Spleen (tissue), 7 donors: ENCODE results near the gene P2RY2.

Experiments used
- CTCF ChIP-seq, 11 experiments: fragments of 200-600 bp in 7 of 11; fragments of 450-650 bp in 4 of 11; sonication (generic) in 4 of 11; IDR thresholded peaks in 8 of 11; conservative IDR thresholded peaks in 3 of 11; 1 replicate in 7 of 11; 2 replicates in 4 of 11; pipeline versions ENCODE4 v1.4.0 to v1.8.0; 2016 to 2021; ENCODE audit warnings: antibody characterized with exemption in 11 of 11, inconsistent platforms in 4 of 11, mild to moderate bottlenecking in 1 of 11
- POLR2A ChIP-seq, 3 donors: fragments of 450-650 bp; IDR thresholded peaks; one replicate each; pipeline ENCODE4 v1.5.1; 2017; ENCODE audit warnings: antibody characterized with exemption in 3 of 3, mild to moderate bottlenecking in 1 of 3
- POLR2AphosphoS5 ChIP-seq, 3 donors: sonication (generic); formaldehyde crosslinking; IDR thresholded peaks; one replicate each; pipeline ENCODE4 v1.5.1; 2017; ENCODE audit warnings: antibody characterized with exemption in 3 of 3
- donor health status: DM: no; HTN: no; CAD: no; lungs with moderate emphysema.
- donor health status: DM: no; HTN: no; CAD: no.
- donor health status: DM: no; HTN: no; CAD: no.

DNA sequence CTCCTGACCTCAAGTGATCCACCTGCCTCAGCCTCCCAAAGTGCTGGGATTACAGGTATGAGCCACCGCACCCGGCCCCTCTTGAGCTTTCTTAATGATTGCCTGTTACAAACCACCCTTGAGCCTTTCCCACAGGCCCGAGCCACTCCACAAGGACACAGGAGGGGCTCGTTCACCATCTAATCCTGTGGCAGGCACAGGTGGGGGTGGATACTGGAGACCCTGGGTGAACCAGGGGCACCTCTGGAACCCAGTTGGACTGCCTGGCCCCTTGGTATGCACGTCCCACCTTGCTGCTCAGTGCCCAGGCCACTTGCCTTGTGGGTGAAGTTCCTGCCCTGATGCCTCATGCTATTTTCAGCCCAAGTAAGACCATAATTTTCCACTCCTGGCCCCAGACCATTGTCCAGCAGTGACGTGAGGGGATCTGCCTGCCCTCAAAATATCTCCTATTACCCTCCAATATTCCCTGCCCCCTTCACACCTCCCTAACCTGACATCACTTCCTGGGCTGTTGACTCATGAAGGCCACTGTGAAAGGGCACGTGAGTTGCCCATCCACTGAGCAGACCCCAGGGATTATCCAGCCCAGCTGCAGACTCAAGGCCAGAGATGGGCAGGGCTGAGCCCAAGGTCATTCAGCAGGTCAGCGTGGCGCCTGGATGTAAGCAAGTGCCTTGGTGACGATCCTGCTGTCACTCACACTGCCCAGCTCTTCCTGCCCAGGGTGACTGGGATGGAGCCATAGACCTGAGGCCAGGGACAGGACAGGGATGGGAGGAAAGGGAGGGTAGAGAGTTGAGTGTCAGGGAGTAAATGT, 19.6 kb downstream of the P2RY2 start:
- no peak for TF ChIP-seq CTCF (IDR thresholded peaks at IDR 0.05 in 8 of 11, conservative IDR thresholded peaks at IDR 0.05 in 3 of 11)
- peak; percentile 70 to 79 (median 71) for TF ChIP-seq POLR2AphosphoS5 (IDR thresholded peaks at IDR 0.05)
- no peak for TF ChIP-seq POLR2A (IDR thresholded peaks at IDR 0.05)
